Natural killer cell treated with Interleukin-12 subunit alpha and Interleukin-12 subunit beta and Interleukin-15 and Interleukin-18, amount 100 ng/mL, for 72 hours (primary cell): Measurements from ENCODE around the gene NCAPH2. TPM values are rescaled to one million over a fixed set of nuclear protein-coding genes. Genes with fewer than 3 reads are reported as not detected.

Experiments
- ATAC-seq, 2 donors: fragments of 150-1000 bp; cut with Tn5 transposase in 1 of 2; sonication (Bioruptor Pico), chemical (Tn5 transposase) in 1 of 2; 2 replicates each; pipeline ENCODE4 v1.10.0; 2021
- DNase-seq: peaks from one replicate; pipeline ENCODE4 v3.0.0; 2022; ENCODE audit warnings: low spot score
- H3K27ac Mint-ChIP-seq, 2 donors: 1 replicate in 1 of 2; 2 replicates in 1 of 2; pipeline ENCODE4 v1.8.0; 2022; ENCODE audit warnings: mixed read lengths in 2 of 2, mild to moderate bottlenecking in 1 of 2, moderate library complexity in 1 of 2
- H3K27me3 Mint-ChIP-seq, 2 donors: 1 replicate in 1 of 2; 2 replicates in 1 of 2; pipeline ENCODE4 v1.8.0; 2022; ENCODE audit warnings: mixed read lengths in 2 of 2
- H3K36me3 Mint-ChIP-seq: one replicate; pipeline ENCODE4 v1.8.0; 2022; ENCODE audit warnings: mixed read lengths
- H3K4me1 Mint-ChIP-seq, 2 donors: 1 replicate in 1 of 2; 2 replicates in 1 of 2; pipeline ENCODE4 v1.8.0; 2022; ENCODE audit warnings: low read depth in 2 of 2, mixed read lengths in 2 of 2, mild to moderate bottlenecking in 1 of 2
- H3K4me3 Mint-ChIP-seq: one replicate; pipeline ENCODE4 v1.8.0; 2022; ENCODE audit warnings: mixed read lengths
- H3K9me3 Mint-ChIP-seq: 2 replicates; pipeline ENCODE4 v1.8.0; 2022; ENCODE audit warnings: mixed read lengths
- total RNA-seq, 2 donors: library from RNA; stranded (reverse); gene quantifications; one replicate each; pipeline ENCODE4 v1.2.3, GENCODE V29; 2022

NCAPH2 gene
- total RNA-seq, 2 donors from 2014 or later = 105 to 156 TPM

GRCh38 chr22:50542416-50542927, 34.4 kb downstream of the NCAPH2 start:
- H3K27me3 Mint-ChIP-seq = no peaks in the 10 kb centered on the region
- peaks cover 5% of the 10 kb centered on the region for H3K9me3 Mint-ChIP-seq
- DNase-seq (peak; percentile 82), ATAC-seq (peak; percentile 63 to 74)
- H3K4me3 Mint-ChIP-seq = peak overlapping the region; percentile 90
- peak overlapping the region; percentile 95 to 99 for H3K27ac Mint-ChIP-seq
- peaks cover 60 to 66% of the 10 kb centered on the region in 2 donors for H3K4me1 Mint-ChIP-seq
- peaks cover 16% of the 10 kb centered on the region for H3K36me3 Mint-ChIP-seq

- Mint-ChIP-seq H3K27me3 (no peaks in the 10 kb centered on the region), H3K4me3 (peak overlapping the region; percentile 68), H3K9me3 (peaks cover 3% of the 10 kb centered on the region), H3K4me1 (peaks cover 49 to 53% of the 10 kb centered on the region in 2 donors), H3K27ac (peak overlapping the region; percentile 79 to 90), H3K36me3 (peaks cover 6% of the 10 kb centered on the region)
- DNase-seq (peak; percentile 97), ATAC-seq (peak; percentile 66 to 81)
Observed at GRCh38 chr22:50544078-50544745, 36.2 kb downstream of the NCAPH2 start.

- peak overlapping the region; percentile 79 to 90 for H3K27ac Mint-ChIP-seq
- DNase-seq = no peak
- H3K9me3 Mint-ChIP-seq = peaks cover 3% of the 10 kb centered on the region
- H3K36me3 Mint-ChIP-seq = peaks cover 6% of the 10 kb centered on the region
- no peak for ATAC-seq
- peaks cover 44 to 48% of the 10 kb centered on the region in 2 donors for H3K4me1 Mint-ChIP-seq
- H3K27me3 Mint-ChIP-seq = no peaks in the 10 kb centered on the region
- peak overlapping the region; percentile 68 for H3K4me3 Mint-ChIP-seq
Observed at GRCh38 chr22:50544746-50545253, 36.8 kb downstream of the NCAPH2 start.

GRCh38 chr22:50545522-50546325, 37.7 kb downstream of the NCAPH2 start, which contains the start of gene KLHDC7B:
TSS of gene KLHDC7B (plus strand) at chr22:50545899. CDS start at chr22:50546244, 345 bp downstream.
- Mint-ChIP-seq H3K4me3 (peak within 1 kb of the TSS; percentile 68), H3K27ac (peak within 1 kb of the TSS; percentile 79 to 90), H3K4me1 (peaks cover 44 to 51% of the 10 kb centered on the region in 2 donors), H3K36me3 (peaks cover 6% of the 10 kb centered on the region), H3K9me3 (peaks cover 3% of the 10 kb centered on the region), H3K27me3 (no peaks in the 10 kb centered on the region)
- DNase-seq (no peak), ATAC-seq (no peak)

- H3K4me3 Mint-ChIP-seq = no peak overlapping the region
Observed at GRCh38 chr22:50546326-50547262, 38.6 kb downstream of the NCAPH2 start.

GRCh38 chr22:50547263-50547985, 39.4 kb downstream of the NCAPH2 start:
- Mint-ChIP-seq H3K27ac (peak overlapping the region; percentile 56 to 78), H3K4me1 (peaks cover 29 to 36% of the 10 kb centered on the region in 2 donors), H3K36me3 (peaks cover 4% of the 10 kb centered on the region), H3K4me3 (peak overlapping the region; percentile 66), H3K27me3 (no peaks in the 10 kb centered on the region), H3K9me3 (peaks cover 2% of the 10 kb centered on the region)
- DNase-seq (no peak), ATAC-seq (no peak)

More at GRCh38 chr22:50546326-50547262, 38.6 kb downstream of the NCAPH2 start:
- Mint-ChIP-seq H3K36me3 (peaks cover 6% of the 10 kb centered on the region), H3K4me1 (peaks cover 37 to 44% of the 10 kb centered on the region in 2 donors), H3K27me3 (no peaks in the 10 kb centered on the region), H3K9me3 (peaks cover 3% of the 10 kb centered on the region), H3K27ac (peak overlapping the region; percentile 79 to 90)
- DNase-seq = no peak
- no peak for ATAC-seq

GRCh38 chr22:50548040-50548920, 40.3 kb downstream of the NCAPH2 start:
- peak; percentile 45 to 59 for ATAC-seq
- Mint-ChIP-seq H3K9me3 (no peaks in the 10 kb centered on the region), H3K27me3 (no peaks in the 10 kb centered on the region)

GRCh38 chr22:50548921-50549790, 41.1 kb downstream of the NCAPH2 start:
- H3K36me3 Mint-ChIP-seq = no peaks in the 10 kb centered on the region
- no peaks in the 10 kb centered on the region for H3K27me3 Mint-ChIP-seq
- no peaks in the 10 kb centered on the region for H3K9me3 Mint-ChIP-seq
- H3K4me1 Mint-ChIP-seq = peaks cover 23 to 32% of the 10 kb centered on the region in 2 donors
- DNase-seq (no peak), ATAC-seq (peak; percentile 1 to 5)
- peak overlapping the region in 1 of 2 donors; percentile 62 for H3K27ac Mint-ChIP-seq
- H3K4me3 Mint-ChIP-seq = peak overlapping the region; percentile 72

More at GRCh38 chr22:50548040-50548920, 40.3 kb downstream of the NCAPH2 start:
- Mint-ChIP-seq H3K4me1 (peaks cover 26 to 32% of the 10 kb centered on the region in 2 donors), H3K27ac (peak overlapping the region; percentile 56 to 78), H3K4me3 (peak overlapping the region; percentile 30), H3K36me3 (no peaks in the 10 kb centered on the region)
- DNase-seq = peak; percentile 79

- H3K36me3 Mint-ChIP-seq = no peaks in the 10 kb centered on the region
Observed at GRCh38 chr22:50550395-50550794, 42.4 kb downstream of the NCAPH2 start.

GRCh38 chr22:50551160-50551752, 43.2 kb downstream of the NCAPH2 start:
- DNase-seq = no peak
- H3K27me3 Mint-ChIP-seq = no peaks in the 10 kb centered on the region
- H3K4me3 Mint-ChIP-seq = no peak overlapping the region
- ATAC-seq = no peak
- no peaks in the 10 kb centered on the region for H3K9me3 Mint-ChIP-seq
- H3K4me1 Mint-ChIP-seq = peaks cover 10 to 11% of the 10 kb centered on the region in 2 donors
- no peaks in the 10 kb centered on the region for H3K36me3 Mint-ChIP-seq
- H3K27ac Mint-ChIP-seq = peak overlapping the region; percentile 60 to 83

More at GRCh38 chr22:50550395-50550794, 42.4 kb downstream of the NCAPH2 start:
- DNase-seq (no peak), ATAC-seq (no peak)
- Mint-ChIP-seq H3K27me3 (no peaks in the 10 kb centered on the region), H3K27ac (peak overlapping the region; percentile 60 to 83), H3K9me3 (no peaks in the 10 kb centered on the region), H3K4me3 (peak overlapping the region; percentile 72), H3K4me1 (peaks cover 16 to 20% of the 10 kb centered on the region in 2 donors)
